ENCODE results near the gene OR52B2.
"Not testable (repeated sequence)": the region's sequence is repeated elsewhere in the genome, so short reads cannot be mapped to it uniquely, and the experiment has no call there.

Gene OR52B2

GRCh38 chr11:6152126-6152525 lies 18.0 kb downstream of the OR52B2 start:
- no peak for DNase-seq (ENCODE audit: low read depth in 2 of 3, low spot score in 2 of 3)

- DNase-seq (ENCODE audit: low read depth in 2 of 3, low spot score in 2 of 3): no peak
These were observed 19.0 kb downstream of the OR52B2 start for GRCh38 chr11:6151117-6151516.

GRCh38 chr11:6143737-6144136 lies 26.4 kb downstream of the OR52B2 start:
- DNase-seq (ENCODE audit: low read depth in 2 of 3, low spot score in 2 of 3): not testable (repeated sequence)

GRCh38 chr11:6142936-6143335 lies 27.2 kb downstream of the OR52B2 start:
- no peak for DNase-seq (ENCODE audit: low read depth in 2 of 3, low spot score in 2 of 3)

- DNase-seq (ENCODE audit: low read depth in 2 of 3, low spot score in 2 of 3): not testable (repeated sequence)
These were observed 34.2 kb downstream of the OR52B2 start for GRCh38 chr11:6135936-6136335.

GRCh38 chr11:6132431-6132830 lies 37.7 kb downstream of the OR52B2 start:
- DNase-seq (ENCODE audit: low read depth in 2 of 3, low spot score in 2 of 3): no peak

GRCh38 chr11:6129635-6130034 lies 40.5 kb downstream of the OR52B2 start:
- DNase-seq (ENCODE audit: low read depth in 2 of 3, low spot score in 2 of 3): no peak

- DNase-seq (ENCODE audit: low read depth in 2 of 3, low spot score in 2 of 3): no peak
These were observed 41.1 kb downstream of the OR52B2 start for GRCh38 chr11:6129011-6129410.

- no peak for DNase-seq (ENCODE audit: low read depth in 2 of 3, low spot score in 2 of 3)
These were observed 42.2 kb downstream of the OR52B2 start for GRCh38 chr11:6127881-6128280.

- DNase-seq (ENCODE audit: low read depth in 2 of 3, low spot score in 2 of 3): no peak
These were observed 45.9 kb downstream of the OR52B2 start for GRCh38 chr11:6124245-6124644.

All from activated CD8-positive, alpha-beta memory T cell treated with anti-CD3 and anti-CD28 coated beads for 48 hours (primary cell).